Endothelial cell of umbilical vein (primary cell): ENCODE measurements around the gene CNTLN. TPM values are rescaled to one million over a fixed set of nuclear protein-coding genes. Genes with fewer than 3 reads are reported as not detected.

Experiments used
- BruUV-seq: library from RNA; stranded (reverse); fragments of 400-500 nt; replicated peaks from 2 replicates; lab custom pipeline; 2021; lab: Mats Ljungman, UMichigan
- CTCF ChIA-PET: fragments of 300-600, 350-600 bp; sonication (Branson Sonifier 250); formaldehyde crosslinking; loops from one replicate; lab custom pipeline; 2021; ENCODE audit warnings: antibody characterized with exemption, inconsistent platforms; lab: Charles Lee
- POLR2A ChIA-PET: fragments of 300-600, 350-600 bp; sonication (Branson Sonifier 250); formaldehyde crosslinking; loops from one replicate; lab custom pipeline; 2021; ENCODE audit warnings: antibody characterized with exemption, inconsistent platforms; lab: Charles Lee
- DNase-seq: peaks from one replicate; pipeline ENCODE4 v3.0.0-alpha.2; 2011; ENCODE audit warnings: low read depth, low spot score
- FAIRE-seq: peaks from 2 replicates; lab custom pipeline; 2011; peaks lifted over from hg19 to GRCh38; lab: Jason Lieb, UNC
- H2AFZ ChIP-seq: 2 replicates; pipeline ENCODE4 v1.6.0; 2012; ENCODE audit warnings: low read depth, low read length, control low read depth, inconsistent platforms
- H3K27ac ChIP-seq: 2 replicates; pipeline ENCODE4 v1.5.1; 2011; ENCODE audit warnings: low read depth, mild to moderate bottlenecking, control low read depth, low read length, moderate library complexity; ENCODE audit not compliant: insufficient read depth
- H3K27me3 ChIP-seq, 2 experiments: 2 replicates each; pipeline versions ENCODE4 v1.6.0 to v1.6.1; 2011; ENCODE audit warnings: low read length in 2 of 2, mixed read lengths in 1 of 2; ENCODE audit not compliant: control insufficient read depth in 2 of 2, insufficient read depth in 2 of 2
- H3K36me3 ChIP-seq, 2 experiments: 2 replicates in 1 of 2; 3 replicates in 1 of 2; pipeline ENCODE4 v1.5.1; 2011; ENCODE audit warnings: low read length in 2 of 2, mild to moderate bottlenecking in 1 of 2, moderate library complexity in 1 of 2; ENCODE audit not compliant: control insufficient read depth in 2 of 2, insufficient read depth in 2 of 2; ENCODE audit errors: extremely low read depth in 1 of 2
- H3K4me1 ChIP-seq: 3 replicates; pipeline ENCODE4 v1.5.1; 2011; ENCODE audit warnings: mild to moderate bottlenecking, low read length; ENCODE audit not compliant: control insufficient read depth, insufficient read depth; ENCODE audit errors: extremely low read depth
- H3K4me2 ChIP-seq: 2 replicates; pipeline ENCODE4 v1.6.1; 2011; ENCODE audit warnings: low read length, control low read depth, mixed read lengths; ENCODE audit not compliant: insufficient read depth
- H3K4me3 ChIP-seq, 3 experiments: fragments of 200-600 bp in 1 of 3; sonication (generic), shearing (Covaris generic) in 1 of 3; replicated peaks in 1 of 3; 2 replicates each; pipeline ENCODE4 v1.5.1; 2011 to 2016; ENCODE audit warnings: control low read depth in 3 of 3, low read length in 3 of 3, mild to moderate bottlenecking in 2 of 3, inconsistent platforms in 1 of 3, low read depth in 1 of 3, moderate library complexity in 1 of 3; ENCODE audit not compliant: insufficient read depth in 1 of 3
- H3K79me2 ChIP-seq: 2 replicates; pipeline ENCODE4 v1.6.0; 2012; ENCODE audit warnings: low read length, inconsistent platforms; ENCODE audit not compliant: control insufficient read depth, insufficient read depth
- H3K9ac ChIP-seq: replicated peaks from 2 replicates; pipeline ENCODE3; 2011; ENCODE audit warnings: low read length, control low read depth; ENCODE audit not compliant: insufficient read depth; ENCODE audit errors: extremely low read depth
- H3K9me1 ChIP-seq: replicated peaks from 3 replicates; pipeline ENCODE4 v1.6.0; 2011; ENCODE audit warnings: mild to moderate bottlenecking, low read length; ENCODE audit not compliant: control insufficient read depth, insufficient read depth; ENCODE audit errors: extremely low read depth
- H3K9me3 ChIP-seq: replicated peaks from 2 replicates; pipeline ENCODE4 v1.5.1; 2012; ENCODE audit warnings: low read length, inconsistent platforms; ENCODE audit not compliant: control insufficient read depth, insufficient read depth
- H4K20me1 ChIP-seq: replicated peaks from 2 replicates; pipeline ENCODE3; 2011; ENCODE audit warnings: mild to moderate bottlenecking, low read length; ENCODE audit not compliant: control insufficient read depth, insufficient read depth; ENCODE audit errors: extremely low read depth
- FOS ChIP-seq: IDR thresholded peaks from 2 replicates; pipeline ENCODE4 v1.6.1; 2011; ENCODE audit warnings: mild to moderate bottlenecking, low read length, moderate library complexity, borderline replicate concordance; ENCODE audit not compliant: insufficient read depth
- GATA2 ChIP-seq: IDR thresholded peaks from 2 replicates; pipeline ENCODE4 v1.7.0; 2011; ENCODE audit warnings: low read depth, mild to moderate bottlenecking, moderate library complexity, mixed read lengths, low read length; ENCODE audit not compliant: insufficient read length, insufficient read depth
- dilution Hi-C: fragments of 300-500 bp; cut with MboI; formaldehyde crosslinking; loops from one replicate; pipeline ENCODE4 v1.15.0; 2019; ENCODE audit warnings: low sequenced_read_pairs; ENCODE audit not compliant: extremely low pct_ligation_motif_present
- intact Hi-C: fragments of 100-400 bp; cut with micrococcal nuclease; formaldehyde crosslinking; loops from one replicate; pipeline ENCODE4 v1.10.0; 2022
- polyA plus RNA-seq, 4 experiments: library from polyadenylated mRNA; depleted of rRNA in 3 of 4; stranded (reverse) in 3 of 4; unstranded in 1 of 4; fragments of >200 nt; gene quantifications; 2 replicates each; pipeline versions ENCODE4 v1.2.1 to v1.2.3, GENCODE V29; 2011 to 2012; ENCODE audit warnings: missing spikeins in 1 of 4
- total RNA-seq: library from RNA; stranded (reverse); gene quantifications from 2 replicates; pipeline ENCODE4 v1.2.3, GENCODE V29; 2021
- TF ChIP-seq, protein P1 (sequence below), 2 donors: IDR thresholded peaks; 1 replicate in 1 of 2; 2 replicates in 1 of 2; pipeline ENCODE4 v1.5.1; 2011; ENCODE audit warnings: low read length in 2 of 2, mild to moderate bottlenecking in 2 of 2, moderate library complexity in 2 of 2, control low read depth in 1 of 2, inconsistent platforms in 1 of 2, low read depth in 1 of 2; ENCODE audit not compliant: insufficient read depth in 1 of 2; ENCODE audit errors: extremely low read depth in 1 of 2
- TF ChIP-seq, protein P2 (sequence below): IDR thresholded peaks from 2 replicates; pipeline ENCODE4 v1.6.1; 2011; ENCODE audit not compliant: insufficient read depth, insufficient read length

Gene CNTLN
- total and polyA plus RNA-seq, 2 donors (not counting 3 experiments of a cell fraction or from before 2014, with no cell fraction given): 3.5 to 15.8 TPM

DNA sequence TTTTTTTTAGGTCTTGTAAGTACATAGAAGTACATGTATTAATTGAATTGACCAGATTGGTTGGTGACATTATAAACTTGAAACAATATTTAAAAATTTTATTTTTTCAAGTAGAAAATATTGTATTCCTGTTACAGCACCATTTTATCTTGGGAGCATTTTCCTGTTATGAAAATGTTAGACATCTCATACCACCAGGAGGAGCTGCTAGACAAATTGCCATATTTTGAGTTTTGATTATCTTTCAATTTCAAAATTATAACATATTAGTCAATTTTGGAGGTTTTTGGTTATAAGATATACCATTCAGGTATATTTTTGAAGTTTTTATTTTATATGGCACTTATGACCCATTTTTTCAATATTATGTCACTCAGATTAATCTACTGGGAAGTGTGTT lies 84.4 kb downstream of the CNTLN start:
- Histone ChIP-seq H3K9me1 (no peaks in the 10 kb centered on the region), H3K27me3 (no peaks in the 10 kb centered on the region), H3K4me3 (no peak overlapping the region), H3K36me3 (no peaks in the 10 kb centered on the region), H4K20me1 (peaks cover 3% of the 10 kb centered on the region), H3K27ac (no peak overlapping the region), H3K4me1 (no peaks in the 10 kb centered on the region), H2AFZ (no peak overlapping the region), H3K4me2 (no peak overlapping the region), H3K79me2 (peaks cover 6% of the 10 kb centered on the region), H3K9me3 (no peaks in the 10 kb centered on the region), H3K9ac (no peak overlapping the region)
- CTCF ChIA-PET: interaction anchor here (0.8 to 3.5 kb wide), 19 partner anchors 9 to 305 kb away, joined by 3 to 74 read pairs (median 5); no protein-coding TSS in a partner anchor
- peak; percentile 16 for DNase-seq
- BruUV-seq: no TSS peak
- FAIRE-seq: no peak
- TF ChIP-seq, protein P1, sequence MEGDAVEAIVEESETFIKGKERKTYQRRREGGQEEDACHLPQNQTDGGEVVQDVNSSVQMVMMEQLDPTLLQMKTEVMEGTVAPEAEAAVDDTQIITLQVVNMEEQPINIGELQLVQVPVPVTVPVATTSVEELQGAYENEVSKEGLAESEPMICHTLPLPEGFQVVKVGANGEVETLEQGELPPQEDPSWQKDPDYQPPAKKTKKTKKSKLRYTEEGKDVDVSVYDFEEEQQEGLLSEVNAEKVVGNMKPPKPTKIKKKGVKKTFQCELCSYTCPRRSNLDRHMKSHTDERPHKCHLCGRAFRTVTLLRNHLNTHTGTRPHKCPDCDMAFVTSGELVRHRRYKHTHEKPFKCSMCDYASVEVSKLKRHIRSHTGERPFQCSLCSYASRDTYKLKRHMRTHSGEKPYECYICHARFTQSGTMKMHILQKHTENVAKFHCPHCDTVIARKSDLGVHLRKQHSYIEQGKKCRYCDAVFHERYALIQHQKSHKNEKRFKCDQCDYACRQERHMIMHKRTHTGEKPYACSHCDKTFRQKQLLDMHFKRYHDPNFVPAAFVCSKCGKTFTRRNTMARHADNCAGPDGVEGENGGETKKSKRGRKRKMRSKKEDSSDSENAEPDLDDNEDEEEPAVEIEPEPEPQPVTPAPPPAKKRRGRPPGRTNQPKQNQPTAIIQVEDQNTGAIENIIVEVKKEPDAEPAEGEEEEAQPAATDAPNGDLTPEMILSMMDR (IDR thresholded peaks at IDR 0.05; ENCODE audit: extremely low read depth in 1 of 2, insufficient read depth in 1 of 2, low read depth in 1 of 2, low read length in 2 of 2): peak in 1 of 2 donors; percentile 18
- TF ChIP-seq GATA2: no peak
- no peak for TF ChIP-seq FOS
- TF ChIP-seq, protein P2, sequence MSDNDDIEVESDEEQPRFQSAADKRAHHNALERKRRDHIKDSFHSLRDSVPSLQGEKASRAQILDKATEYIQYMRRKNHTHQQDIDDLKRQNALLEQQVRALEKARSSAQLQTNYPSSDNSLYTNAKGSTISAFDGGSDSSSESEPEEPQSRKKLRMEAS: no peak
- intact Hi-C loops (loop anchor here (1.0 to 2.0 kb wide), 2 partner anchors 184 to 244 kb away; no protein-coding TSS in a partner anchor), dilution Hi-C loops (no loop called here)
- POLR2A ChIA-PET: no interaction called here

DNA sequence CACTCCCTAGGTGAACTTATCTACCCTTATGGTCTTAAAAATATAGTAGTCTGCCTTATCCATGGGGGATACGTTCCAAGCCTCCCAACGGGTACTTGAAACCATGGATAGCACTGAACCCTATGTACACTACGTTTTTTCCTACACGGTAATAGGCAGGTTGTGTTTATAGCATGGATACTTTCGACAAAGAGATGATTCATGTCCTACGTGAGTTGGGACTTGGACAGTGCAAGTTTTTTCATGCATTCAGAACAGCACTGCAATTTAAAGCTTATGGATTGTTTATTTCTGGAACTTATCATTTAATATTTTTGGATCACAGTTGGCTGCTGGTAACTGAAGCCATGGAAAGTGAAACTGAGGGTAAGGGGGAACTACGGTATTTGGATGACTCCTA lies 88.1 kb downstream of the CNTLN start:
- Histone ChIP-seq H2AFZ (no peak overlapping the region), H3K79me2 (peaks cover 2% of the 10 kb centered on the region), H3K27me3 (no peaks in the 10 kb centered on the region), H3K4me2 (no peak overlapping the region), H3K9ac (no peak overlapping the region), H3K9me1 (no peaks in the 10 kb centered on the region), H3K9me3 (no peaks in the 10 kb centered on the region), H4K20me1 (no peaks in the 10 kb centered on the region), H3K4me3 (no peak overlapping the region), H3K36me3 (no peaks in the 10 kb centered on the region), H3K27ac (no peak overlapping the region), H3K4me1 (no peaks in the 10 kb centered on the region)
- TF ChIP-seq, protein P2: no peak
- DNase-seq: no peak
- ChIA-PET CTCF (interaction anchor here (0.8 kb wide), 1 partner anchor 9 kb away, joined by 4 read pairs; no protein-coding TSS in a partner anchor), POLR2A (no interaction called here)
- FAIRE-seq: no peak
- dilution Hi-C loops: no loop called here
- intact Hi-C loops: no loop called here
- BruUV-seq: no TSS peak
